K562 (cell line): ENCODE results near the gene TMEM214. TPM values are rescaled to one million over a fixed set of nuclear protein-coding genes. Genes with fewer than 3 reads are reported as not detected.

ENCODE experiments used
- ATAC-seq: fragments of 200-7000 bp; cut with Tn5 transposase; 3 replicates; pipeline ENCODE4 v1.9.1; 2020; ENCODE audit warnings: moderate library complexity
- BruUV-seq: library from RNA; stranded (reverse); fragments of 400-500 nt; replicated peaks from 2 replicates; lab custom pipeline; 2021; lab: Mats Ljungman, UMichigan
- CTCF ChIA-PET: fragments of 300-600 bp; formaldehyde crosslinking; extraction: SDS; loops from one replicate; lab custom pipeline; 2021; ENCODE audit warnings: low intra/inter-chr PET ratio; lab: Yijun Ruan, JAX
- POLR2A ChIA-PET: fragments of 300-600, 350-650 bp; sonication (Branson Sonifier 250); formaldehyde crosslinking; extraction: SDS; loops from one replicate; lab custom pipeline; 2021; ENCODE audit warnings: antibody characterized with exemption, inconsistent platforms; lab: Yijun Ruan, JAX
- DNase-seq, 4 experiments: peaks; one replicate each; pipeline versions ENCODE4 v3.0.0 to v3.0.0-alpha.2; 2011 to 2018; ENCODE audit warnings: low spot score in 3 of 4, mixed read lengths in 3 of 4; ENCODE audit errors: extremely low read depth in 1 of 4
- FAIRE-seq: peaks from 2 replicates; lab custom pipeline; 2011; peaks lifted over from hg19 to GRCh38; lab: Jason Lieb, UNC
- H2AFZ ChIP-seq: 2 replicates; pipeline ENCODE4 v1.6.0; 2011; ENCODE audit warnings: low read depth, low read length, control low read depth, inconsistent platforms
- H3K27ac ChIP-seq: fragments of 200-600 bp; 3 replicates; pipeline ENCODE4 v1.8.0; 2011; ENCODE audit warnings: low read depth, mild to moderate bottlenecking, control low read depth, inconsistent platforms, low read length, moderate library complexity, mixed read lengths; ENCODE audit errors: extremely low read depth
- H3K27me3 ChIP-seq, 2 experiments: fragments of 300-600 bp in 1 of 2; 2 replicates in 1 of 2; 3 replicates in 1 of 2; pipeline versions ENCODE4 v1.6.0 to v1.8.0; 2011; ENCODE audit warnings: inconsistent platforms in 2 of 2, low read length in 2 of 2, mild to moderate bottlenecking in 1 of 2, mixed read lengths in 1 of 2, moderate library complexity in 1 of 2; ENCODE audit not compliant: control insufficient read depth in 2 of 2, insufficient read depth in 2 of 2
- H3K36me3 ChIP-seq: fragments of 300-600 bp; 3 replicates; pipeline ENCODE4 v1.8.0; 2011; ENCODE audit warnings: mild to moderate bottlenecking, low read length, inconsistent platforms; ENCODE audit not compliant: control insufficient read depth, insufficient read depth
- H3K4me1 ChIP-seq, 2 experiments: fragments of 200-600 bp in 1 of 2; replicated peaks in 1 of 2; 2 replicates in 1 of 2; 3 replicates in 1 of 2; pipeline versions ENCODE4 v1.5.1 to v1.8.0; 2011; ENCODE audit warnings: inconsistent platforms in 2 of 2, low read length in 2 of 2, mild to moderate bottlenecking in 1 of 2, mixed read lengths in 1 of 2, moderate library complexity in 1 of 2; ENCODE audit not compliant: control insufficient read depth in 2 of 2, insufficient read depth in 2 of 2
- H3K4me2 ChIP-seq: 2 replicates; pipeline ENCODE4 v1.6.1; 2011; ENCODE audit warnings: low read length, control low read depth, inconsistent platforms, mixed read lengths; ENCODE audit not compliant: insufficient read depth
- H3K4me3 ChIP-seq: fragments of 200-600 bp; sonication (generic), shearing (Covaris generic); 2 replicates; pipeline ENCODE4 v1.5.1; 2016; ENCODE audit warnings: control low read depth, inconsistent platforms
- H3K79me2 ChIP-seq: fragments of 200-600 bp; 3 replicates; pipeline ENCODE4 v1.8.0; 2011; ENCODE audit warnings: low read length, inconsistent platforms; ENCODE audit not compliant: control insufficient read depth, insufficient read depth
- H3K9ac ChIP-seq, 2 experiments: 2 replicates each; pipeline versions ENCODE4 v1.6.0 to v1.6.1; 2011; ENCODE audit warnings: low read depth in 2 of 2, low read length in 2 of 2, control low read depth in 1 of 2, inconsistent platforms in 1 of 2, mild to moderate bottlenecking in 1 of 2, mixed read lengths in 1 of 2; ENCODE audit not compliant: insufficient read depth in 1 of 2
- H3K9me1 ChIP-seq: one replicate; pipeline ENCODE4 v1.6.0; 2011; ENCODE audit warnings: inconsistent platforms, mild to moderate bottlenecking, low read length, moderate library complexity; ENCODE audit not compliant: control insufficient read depth, insufficient read depth
- H3K9me3 ChIP-seq: replicated peaks from 2 replicates; pipeline ENCODE4 v1.5.1; 2011; ENCODE audit warnings: low read depth, low read length, inconsistent platforms; ENCODE audit not compliant: control insufficient read depth, insufficient read depth
- H4K20me1 ChIP-seq: replicated peaks from 2 replicates; pipeline ENCODE4 v1.6.1; 2011; ENCODE audit warnings: low read length, inconsistent platforms, mixed read lengths; ENCODE audit not compliant: control insufficient read depth, insufficient read depth
- CHD2 ChIP-seq: IDR thresholded peaks from 2 replicates; pipeline ENCODE4 v1.6.1; 2011; ENCODE audit warnings: low read depth, low read length
- IFI16 ChIP-seq: fragments of 250-450 bp; sonication (Bioruptor Pico); IDR thresholded peaks from 2 replicates; pipeline ENCODE4 v2.1.2; 2022; ENCODE audit warnings: mild to moderate bottlenecking, inconsistent platforms
- RBFOX2 ChIP-seq: fragments of 200-400 bp; formaldehyde crosslinking; IDR thresholded peaks from 2 replicates; pipeline ENCODE4 v1.6.1; 2017; ENCODE audit warnings: low read depth, mild to moderate bottlenecking, low read length, moderate library complexity
- RCOR1 ChIP-seq, 2 experiments: IDR thresholded peaks; 2 replicates each; pipeline ENCODE4 v1.6.1; 2012; ENCODE audit warnings: low read depth in 2 of 2, low read length in 2 of 2, borderline replicate concordance in 1 of 2, improper control_type of control experiment in 1 of 2
- SNIP1 ChIP-seq: fragments of 450-650 bp; IDR thresholded peaks from 2 replicates; pipeline ENCODE4 v1.7.1; 2017; ENCODE audit warnings: low read depth, mild to moderate bottlenecking
- STAG1 ChIP-seq: sonication (generic); formaldehyde crosslinking; IDR thresholded peaks from 2 replicates; pipeline ENCODE4 v1.5.0; 2020; ENCODE audit warnings: missing genetic modification reagents, borderline replicate concordance
- STAT5A ChIP-seq: IDR thresholded peaks from 2 replicates; pipeline ENCODE4 v1.6.1; 2012; ENCODE audit warnings: low read length, inconsistent platforms, borderline replicate concordance
- XRCC5 ChIP-seq: fragments of 200-400 bp; formaldehyde crosslinking; IDR thresholded peaks from 2 replicates; pipeline ENCODE4 v1.6.1; 2017; ENCODE audit warnings: low read depth, mild to moderate bottlenecking, low read length
- ZNF212 ChIP-seq: fragments of 450-650 bp; formaldehyde crosslinking; IDR thresholded peaks from 2 replicates; pipeline ENCODE4 v1.4.0; 2020; ENCODE audit warnings: mild to moderate bottlenecking
- ZNF324 ChIP-seq: fragments of 250-450 bp; sonication (Bioruptor Pico); IDR thresholded peaks from 2 replicates; pipeline ENCODE4 v1.4.0; 2020; ENCODE audit warnings: mild to moderate bottlenecking
- WGBS: fragments of 100-300 bp; shearing (Covaris generic); methylation state at CpG from one replicate; pipeline ENCODE4 v1.1.6; 2016; ENCODE audit warnings: low coverage, mixed read lengths; ENCODE audit not compliant: insufficient coverage; ENCODE audit errors: missing lambda C conversion rate; 5-methylcytosine and 5-hydroxymethylcytosine counted together
- in situ Hi-C: fragments of 300-500 bp; cut with MboI; formaldehyde crosslinking; loops from 4 replicates; pipeline ENCODE4 v1.15.0; 2018; ENCODE audit warnings: inconsistent platforms, mixed read lengths
- intact Hi-C: fragments of 100-400 bp; cut with micrococcal nuclease; formaldehyde crosslinking; loops from 2 replicates; pipeline ENCODE4 v1.14.2; 2022
- polyA plus RNA-seq, 8 experiments: library from polyadenylated mRNA; depleted of rRNA in 4 of 8; stranded (reverse) in 5 of 8; unstranded in 3 of 8; fragments of >200 nt; fragmentation: Nextera tagmentation in 2 of 8; fragmentation: Illumina TruSeq in 1 of 8; extraction: Ambion mirVana in 2 of 8; extraction: Trizol in 1 of 8; gene quantifications; 2 replicates each; pipeline versions ENCODE4 v1.2.1 to v1.2.3, GENCODE V29; 2011 to 2014; ENCODE audit warnings: inconsistent platforms in 1 of 8, missing spikeins in 1 of 8
- total RNA-seq, 7 experiments: library from RNA; depleted of rRNA in 6 of 7; stranded (reverse); fragments of >200 nt in 6 of 7; fragmentation: Illumina TruSeq in 2 of 7; extraction: Trizol in 2 of 7; gene quantifications; 2 replicates each; pipeline versions ENCODE4 v1.2.1 to v1.2.3, GENCODE V29; 2011 to 2021; ENCODE audit warnings: low replicate concordance in 1 of 7
- TF ChIP-seq, protein P1 (sequence below): fragments of 250-450 bp; sonication (Bioruptor Pico); IDR thresholded peaks from 2 replicates; pipeline ENCODE4 v1.4.0; 2020; ENCODE audit warnings: mild to moderate bottlenecking
- TF ChIP-seq, protein P2 (sequence below): sonication (generic); formaldehyde crosslinking; IDR thresholded peaks from 2 replicates; pipeline ENCODE4 v1.8.1; 2023; ENCODE audit warnings: mild to moderate bottlenecking, missing genetic modification reagents, moderate library complexity
- TF ChIP-seq, protein P3 (sequence below): fragments of 450-650 bp; formaldehyde crosslinking; IDR thresholded peaks from 2 replicates; pipeline ENCODE4 v1.4.0; 2020; ENCODE audit warnings: mild to moderate bottlenecking, moderate library complexity
- TF ChIP-seq, protein P4 (sequence below): fragments of 250-450 bp; sonication (Bioruptor Pico); IDR thresholded peaks from 2 replicates; pipeline ENCODE4 v1.5.0; 2020; ENCODE audit warnings: mild to moderate bottlenecking

TMEM214 gene
- total and polyA plus RNA-seq, 9 of the 15 experiments (the other 6 are each of a cell fraction or from before 2014, with no cell fraction given): 11.4 to 81.4 (median 44.1) TPM

DNA sequence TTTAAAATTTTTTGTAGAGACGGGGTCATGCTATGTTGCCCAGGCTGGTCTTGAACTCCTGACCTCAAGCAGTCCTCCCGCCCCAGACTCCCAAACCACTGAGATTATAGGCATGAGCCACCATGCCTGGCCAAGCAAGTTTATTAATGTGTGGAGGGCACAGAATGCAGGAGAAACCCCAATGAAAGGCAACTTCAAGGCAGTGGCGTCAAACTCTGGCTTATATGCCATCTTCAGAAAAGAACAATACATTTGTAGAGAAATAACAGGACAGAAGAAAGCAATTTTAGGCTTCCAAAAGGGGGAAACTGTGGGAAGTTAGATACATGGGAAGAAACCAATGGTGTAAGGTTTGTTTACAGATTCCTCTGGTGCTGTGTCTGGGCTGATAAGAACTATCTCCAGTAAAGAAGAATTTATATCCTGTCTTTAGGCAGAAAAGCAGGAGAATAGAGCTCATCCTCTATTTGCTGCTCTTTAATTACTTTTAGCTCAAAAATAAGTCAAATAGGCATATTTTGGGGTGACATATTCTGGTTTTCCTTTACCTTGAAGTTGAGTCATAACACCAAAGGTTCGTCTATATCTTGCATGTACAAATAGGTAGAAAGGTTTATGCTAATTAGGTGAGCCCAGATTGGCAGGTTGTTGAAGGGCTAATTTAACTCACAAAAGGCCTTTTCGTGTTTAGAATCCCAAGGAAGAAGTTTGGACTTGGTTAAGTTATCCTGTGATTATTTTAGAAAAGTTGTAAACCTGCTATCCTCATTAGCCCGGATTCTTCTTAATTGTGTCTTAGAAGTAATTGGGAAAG is 26.0 kb upstream of the TMEM214 start:
- Histone ChIP-seq H3K4me1 (peaks cover 35 to 90% of the 10 kb centered on the region in 2 experiments), H3K4me3 (peak overlapping the region; percentile 5; the same call in 1 of the 2 replicates), H3K27me3 (no peaks in the 10 kb centered on the region), H2AFZ (no peak overlapping the region), H3K9me3 (no peaks in the 10 kb centered on the region), H4K20me1 (no peaks in the 10 kb centered on the region), H3K79me2 (peaks cover 71% of the 10 kb centered on the region), H3K9me1 (peaks cover 3% of the 10 kb centered on the region), H3K9ac (peak overlapping the region in 1 of 2 experiments; percentile 68; a peak in 2 of 4 replicates), H3K4me2 (peak overlapping the region; percentile 70), H3K36me3 (peaks cover 3% of the 10 kb centered on the region; the same call in 2 of the 3 replicates), H3K27ac (peak overlapping the region; percentile 88)
- CTCF ChIA-PET: no interaction called here
- peak; percentile 69 for FAIRE-seq
- POLR2A ChIA-PET: interaction anchor here (0.7 to 2.6 kb wide), 12 partner anchors 9 to 654 kb away, joined by 3 to 13 read pairs (median 4); partner anchors contain the start of gene TMEM214
- in situ Hi-C loops: no loop called here
- 0% methylated on average over 6 of the region's 6 CpGs for WGBS
- intact Hi-C loops: loop anchor here (1.0 to 2.0 kb wide), 3 partner anchors 9 to 34 kb away; no protein-coding TSS in a partner anchor
- DNase-seq: peak in 3 of 4 experiments; percentile 36 to 68 (median 38)
- ATAC-seq: peak; percentile 44
- no TSS peak for BruUV-seq
- TF ChIP-seq RCOR1 (IDR thresholded peaks at IDR 0.05; ENCODE audit: borderline replicate concordance in 1 of 2, low read depth in 2 of 2, low read length in 2 of 2) (peak in 1 of 2 experiments; percentile 25; a peak in 2 of 4 replicates), ZNF324 (no peak), STAG1 (CRISPR knock-in tag) (no peak), STAT5A (peak; percentile 55; the same call in 1 of the 2 replicates), XRCC5 (no peak), SNIP1 (no peak), RBFOX2 (no peak), ZNF212 (0 out of 2 replicates have a peak, but pooled peaks have one; percentile 77), CHD2 (no peak), IFI16 (CRISPR knock-in tag) (0 out of 2 replicates have a peak, but pooled peaks have one; percentile 25)
- TF ChIP-seq, protein P1, sequence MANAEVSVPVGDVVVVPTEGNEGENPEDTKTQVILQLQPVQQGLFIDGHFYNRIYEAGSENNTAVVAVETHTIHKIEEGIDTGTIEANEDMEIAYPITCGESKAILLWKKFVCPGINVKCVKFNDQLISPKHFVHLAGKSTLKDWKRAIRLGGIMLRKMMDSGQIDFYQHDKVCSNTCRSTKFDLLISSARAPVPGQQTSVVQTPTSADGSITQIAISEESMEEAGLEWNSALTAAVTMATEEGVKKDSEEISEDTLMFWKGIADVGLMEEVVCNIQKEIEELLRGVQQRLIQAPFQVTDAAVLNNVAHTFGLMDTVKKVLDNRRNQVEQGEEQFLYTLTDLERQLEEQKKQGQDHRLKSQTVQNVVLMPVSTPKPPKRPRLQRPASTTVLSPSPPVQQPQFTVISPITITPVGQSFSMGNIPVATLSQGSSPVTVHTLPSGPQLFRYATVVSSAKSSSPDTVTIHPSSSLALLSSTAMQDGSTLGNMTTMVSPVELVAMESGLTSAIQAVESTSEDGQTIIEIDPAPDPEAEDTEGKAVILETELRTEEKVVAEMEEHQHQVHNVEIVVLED (CRISPR knock-in tag): no peak
- TF ChIP-seq, protein P2, sequence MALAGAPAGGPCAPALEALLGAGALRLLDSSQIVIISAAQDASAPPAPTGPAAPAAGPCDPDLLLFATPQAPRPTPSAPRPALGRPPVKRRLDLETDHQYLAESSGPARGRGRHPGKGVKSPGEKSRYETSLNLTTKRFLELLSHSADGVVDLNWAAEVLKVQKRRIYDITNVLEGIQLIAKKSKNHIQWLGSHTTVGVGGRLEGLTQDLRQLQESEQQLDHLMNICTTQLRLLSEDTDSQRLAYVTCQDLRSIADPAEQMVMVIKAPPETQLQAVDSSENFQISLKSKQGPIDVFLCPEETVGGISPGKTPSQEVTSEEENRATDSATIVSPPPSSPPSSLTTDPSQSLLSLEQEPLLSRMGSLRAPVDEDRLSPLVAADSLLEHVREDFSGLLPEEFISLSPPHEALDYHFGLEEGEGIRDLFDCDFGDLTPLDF (CRISPR knock-in tag): no peak
- TF ChIP-seq, protein P3, sequence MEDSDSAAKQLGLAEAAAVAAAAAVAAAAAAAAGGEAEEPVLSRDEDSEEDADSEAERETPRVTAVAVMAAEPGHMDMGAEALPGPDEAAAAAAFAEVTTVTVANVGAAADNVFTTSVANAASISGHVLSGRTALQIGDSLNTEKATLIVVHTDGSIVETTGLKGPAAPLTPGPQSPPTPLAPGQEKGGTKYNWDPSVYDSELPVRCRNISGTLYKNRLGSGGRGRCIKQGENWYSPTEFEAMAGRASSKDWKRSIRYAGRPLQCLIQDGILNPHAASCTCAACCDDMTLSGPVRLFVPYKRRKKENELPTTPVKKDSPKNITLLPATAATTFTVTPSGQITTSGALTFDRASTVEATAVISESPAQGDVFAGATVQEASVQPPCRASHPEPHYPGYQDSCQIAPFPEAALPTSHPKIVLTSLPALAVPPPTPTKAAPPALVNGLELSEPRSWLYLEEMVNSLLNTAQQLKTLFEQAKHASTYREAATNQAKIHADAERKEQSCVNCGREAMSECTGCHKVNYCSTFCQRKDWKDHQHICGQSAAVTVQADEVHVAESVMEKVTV (CRISPR knock-in tag): no peak
- TF ChIP-seq, protein P4, sequence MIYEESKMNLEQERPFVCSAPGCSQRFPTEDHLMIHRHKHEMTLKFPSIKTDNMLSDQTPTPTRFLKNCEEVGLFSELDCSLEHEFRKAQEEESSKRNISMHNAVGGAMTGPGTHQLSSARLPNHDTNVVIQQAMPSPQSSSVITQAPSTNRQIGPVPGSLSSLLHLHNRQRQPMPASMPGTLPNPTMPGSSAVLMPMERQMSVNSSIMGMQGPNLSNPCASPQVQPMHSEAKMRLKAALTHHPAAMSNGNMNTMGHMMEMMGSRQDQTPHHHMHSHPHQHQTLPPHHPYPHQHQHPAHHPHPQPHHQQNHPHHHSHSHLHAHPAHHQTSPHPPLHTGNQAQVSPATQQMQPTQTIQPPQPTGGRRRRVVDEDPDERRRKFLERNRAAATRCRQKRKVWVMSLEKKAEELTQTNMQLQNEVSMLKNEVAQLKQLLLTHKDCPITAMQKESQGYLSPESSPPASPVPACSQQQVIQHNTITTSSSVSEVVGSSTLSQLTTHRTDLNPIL (CRISPR knock-in tag): no peak
